Neutrophil (primary cell): ENCODE data around the gene TIMM17A.

ENCODE experiments used
- H3K27ac ChIP-seq: fragments of 200-600 bp; sonication (generic); 2 replicates; pipeline ENCODE4 v1.5.1; 2016; ENCODE audit warnings: mild to moderate bottlenecking, moderate library complexity
- H3K27me3 ChIP-seq: fragments of 200-600 bp; sonication (generic); 2 replicates; pipeline ENCODE4 v1.6.0; 2016; ENCODE audit warnings: mild to moderate bottlenecking
- H3K36me3 ChIP-seq: fragments of 200-600 bp; sonication (generic); 2 replicates; pipeline ENCODE4 v1.5.1; 2017
- H3K4me1 ChIP-seq, 2 experiments: fragments of 200-600 bp in 1 of 2; sonication (generic) in 1 of 2; 1 replicate in 1 of 2; 2 replicates in 1 of 2; pipeline versions ENCODE4 v1.5.1 to v1.6.1; 2013 to 2016; ENCODE audit warnings: low read depth in 1 of 2, low read length in 1 of 2, mild to moderate bottlenecking in 1 of 2, moderate library complexity in 1 of 2; ENCODE audit not compliant: control insufficient read depth in 1 of 2, insufficient read depth in 1 of 2
- H3K4me3 ChIP-seq, 2 experiments: fragments of 200-600 bp in 1 of 2; sonication (generic) in 1 of 2; 1 replicate in 1 of 2; 2 replicates in 1 of 2; pipeline ENCODE4 v1.5.1; 2013 to 2016; ENCODE audit warnings: low read depth in 1 of 2, low read length in 1 of 2, mild to moderate bottlenecking in 1 of 2, moderate library complexity in 1 of 2
- H3K9me3 ChIP-seq: fragments of 200-600 bp; sonication (generic); 2 replicates; pipeline ENCODE4 v1.5.1; 2016
- TF ChIP-seq, protein P1 (sequence below): fragments of 200-600 bp; sonication (generic); IDR thresholded peaks from 2 replicates; pipeline ENCODE4 v1.5.1; 2016; ENCODE audit warnings: antibody characterized with exemption

TIMM17A gene

DNA sequence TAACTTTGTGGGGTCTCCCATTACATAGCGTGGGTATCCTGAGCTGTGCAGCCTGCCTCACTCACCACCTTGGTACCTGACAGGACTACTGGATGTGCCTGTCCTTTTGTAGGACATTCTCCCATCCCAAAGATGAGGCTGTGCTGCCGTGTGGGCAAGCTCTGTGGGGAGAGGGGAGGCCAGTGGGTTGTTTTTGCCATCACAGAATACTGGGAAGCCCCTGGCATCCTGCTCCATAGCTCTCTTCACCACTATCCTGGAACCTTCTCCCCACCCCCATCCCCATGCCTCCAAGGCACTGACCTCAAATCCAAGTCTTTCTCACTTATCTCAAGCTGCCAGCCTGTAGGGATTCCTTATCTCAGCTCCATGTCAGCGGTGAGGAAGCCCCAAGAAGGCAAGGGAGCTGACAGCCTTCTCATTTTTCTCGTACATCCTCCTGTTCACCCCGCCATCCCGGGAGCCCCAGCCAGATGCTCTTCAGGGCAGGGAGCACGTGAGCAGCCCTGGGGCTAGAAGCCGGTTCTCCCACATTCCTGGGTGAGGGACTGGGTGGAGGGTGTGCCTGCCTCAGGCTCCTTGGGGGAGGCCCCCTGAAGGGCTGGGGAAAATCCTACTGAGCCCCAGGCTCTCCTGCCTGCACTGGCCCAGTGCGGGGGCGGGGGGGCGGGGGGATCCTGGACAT is 52.6 kb downstream of the TIMM17A start:
- no peaks in the 10 kb centered on the region for H3K4me1 ChIP-seq
- H3K27me3 ChIP-seq, result no peaks in the 10 kb centered on the region
- no peaks in the 10 kb centered on the region for H3K9me3 ChIP-seq
- H3K36me3 ChIP-seq, result peaks cover 54% of the 10 kb centered on the region
- H3K4me3 ChIP-seq, result no peak overlapping the region
- TF ChIP-seq, protein P1, sequence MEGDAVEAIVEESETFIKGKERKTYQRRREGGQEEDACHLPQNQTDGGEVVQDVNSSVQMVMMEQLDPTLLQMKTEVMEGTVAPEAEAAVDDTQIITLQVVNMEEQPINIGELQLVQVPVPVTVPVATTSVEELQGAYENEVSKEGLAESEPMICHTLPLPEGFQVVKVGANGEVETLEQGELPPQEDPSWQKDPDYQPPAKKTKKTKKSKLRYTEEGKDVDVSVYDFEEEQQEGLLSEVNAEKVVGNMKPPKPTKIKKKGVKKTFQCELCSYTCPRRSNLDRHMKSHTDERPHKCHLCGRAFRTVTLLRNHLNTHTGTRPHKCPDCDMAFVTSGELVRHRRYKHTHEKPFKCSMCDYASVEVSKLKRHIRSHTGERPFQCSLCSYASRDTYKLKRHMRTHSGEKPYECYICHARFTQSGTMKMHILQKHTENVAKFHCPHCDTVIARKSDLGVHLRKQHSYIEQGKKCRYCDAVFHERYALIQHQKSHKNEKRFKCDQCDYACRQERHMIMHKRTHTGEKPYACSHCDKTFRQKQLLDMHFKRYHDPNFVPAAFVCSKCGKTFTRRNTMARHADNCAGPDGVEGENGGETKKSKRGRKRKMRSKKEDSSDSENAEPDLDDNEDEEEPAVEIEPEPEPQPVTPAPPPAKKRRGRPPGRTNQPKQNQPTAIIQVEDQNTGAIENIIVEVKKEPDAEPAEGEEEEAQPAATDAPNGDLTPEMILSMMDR, result no peak
- no peak overlapping the region for H3K27ac ChIP-seq

DNA sequence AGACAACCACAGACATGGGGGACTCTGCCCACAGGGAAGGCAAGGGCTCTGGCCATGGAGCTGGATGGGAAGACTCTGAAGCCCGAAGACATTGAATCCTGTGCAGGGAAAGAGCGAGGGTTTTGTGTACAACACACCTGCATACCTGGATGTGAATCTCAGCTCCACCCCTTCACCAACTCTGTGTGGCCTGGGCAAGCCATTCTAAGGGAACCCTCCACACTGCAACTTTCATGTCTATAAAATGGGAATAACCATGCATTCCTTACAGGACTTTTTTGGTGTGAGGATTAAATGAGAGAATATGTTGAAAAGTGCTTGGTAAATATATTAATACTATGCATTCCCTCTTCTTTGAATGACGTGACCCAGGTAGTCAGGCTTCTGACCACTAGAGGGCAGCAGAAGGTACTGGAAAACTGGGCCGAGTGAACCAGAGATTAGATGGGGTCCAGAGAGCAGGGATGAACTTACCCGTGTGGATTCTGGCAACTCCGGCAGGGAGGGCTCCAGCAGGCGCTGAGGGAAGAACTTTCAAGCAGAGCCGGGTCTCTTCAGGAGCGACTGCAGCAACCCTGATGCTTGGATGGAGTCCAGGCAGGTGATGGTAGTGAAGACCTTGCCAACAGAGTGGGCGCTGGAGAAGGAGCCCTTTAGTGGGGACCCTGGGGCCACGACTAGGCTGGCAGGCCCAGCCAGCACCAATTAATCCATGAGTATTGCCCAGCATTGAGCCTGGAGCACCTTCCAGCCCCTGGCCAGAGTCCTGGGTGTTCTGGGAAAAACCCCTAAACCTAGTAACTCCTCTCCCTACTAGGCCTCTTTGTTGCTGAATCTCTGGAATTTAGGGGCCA is 54.2 kb downstream of the TIMM17A start:
- Histone ChIP-seq H3K36me3 (peaks cover 38% of the 10 kb centered on the region), H3K9me3 (no peaks in the 10 kb centered on the region), H3K27me3 (no peaks in the 10 kb centered on the region), H3K27ac (no peak overlapping the region), H3K4me3 (no peak overlapping the region), H3K4me1 (no peaks in the 10 kb centered on the region)
- TF ChIP-seq, protein P1, result peak; percentile 68

DNA sequence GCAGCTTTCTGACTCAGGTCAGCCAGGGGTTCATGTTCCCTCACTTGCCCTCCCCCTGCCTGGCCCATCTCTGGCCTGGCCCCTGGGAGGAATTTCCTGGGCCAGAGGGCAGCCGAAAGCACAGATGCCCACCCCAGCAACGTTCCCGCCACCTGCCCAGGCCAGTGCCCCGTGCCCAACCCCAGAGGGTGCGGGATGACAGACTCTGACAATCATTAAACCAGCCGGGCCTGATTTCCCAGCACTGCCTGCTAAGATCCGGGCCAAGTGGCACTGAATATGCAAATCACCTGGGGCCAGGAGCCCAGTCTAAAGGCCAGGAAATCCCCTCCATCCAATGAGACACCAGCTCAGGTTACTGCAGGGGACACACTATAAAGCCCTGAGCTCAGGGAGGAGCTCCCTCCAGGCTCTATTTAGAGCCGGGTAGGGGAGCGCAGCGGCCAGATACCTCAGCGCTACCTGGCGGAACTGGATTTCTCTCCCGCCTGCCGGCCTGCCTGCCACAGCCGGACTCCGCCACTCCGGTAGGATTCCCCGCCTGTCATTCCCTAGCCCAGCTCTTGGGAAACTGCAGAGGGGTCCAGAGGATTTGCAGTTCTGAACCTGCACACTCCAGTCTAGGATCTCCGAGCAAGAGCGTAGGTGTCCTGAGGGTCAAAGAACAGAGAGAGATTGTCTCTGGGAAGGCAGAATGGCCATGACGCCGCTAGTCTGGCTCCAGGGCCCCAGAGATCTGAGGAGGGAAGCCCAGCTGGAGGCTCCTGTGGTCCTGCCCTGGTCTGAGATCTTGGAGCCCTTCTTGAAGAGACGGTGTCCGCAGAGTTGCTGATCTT is 55.1 kb downstream of the TIMM17A start, which contains the start of gene ELF3:
ELF3 (plus strand) TSS at position 408 of the 836 bp plus-strand sequence. CDS start 550 bp downstream, outside the sequence.
- Histone ChIP-seq H3K9me3 (no peaks in the 10 kb centered on the region), H3K27ac (no peak within 1 kb of the TSS), H3K4me3 (no peak within 1 kb of the TSS), H3K27me3 (no peaks in the 10 kb centered on the region), H3K4me1 (no peaks in the 10 kb centered on the region), H3K36me3 (peaks cover 29% of the 10 kb centered on the region)
- TF ChIP-seq, protein P1, result no peak

DNA sequence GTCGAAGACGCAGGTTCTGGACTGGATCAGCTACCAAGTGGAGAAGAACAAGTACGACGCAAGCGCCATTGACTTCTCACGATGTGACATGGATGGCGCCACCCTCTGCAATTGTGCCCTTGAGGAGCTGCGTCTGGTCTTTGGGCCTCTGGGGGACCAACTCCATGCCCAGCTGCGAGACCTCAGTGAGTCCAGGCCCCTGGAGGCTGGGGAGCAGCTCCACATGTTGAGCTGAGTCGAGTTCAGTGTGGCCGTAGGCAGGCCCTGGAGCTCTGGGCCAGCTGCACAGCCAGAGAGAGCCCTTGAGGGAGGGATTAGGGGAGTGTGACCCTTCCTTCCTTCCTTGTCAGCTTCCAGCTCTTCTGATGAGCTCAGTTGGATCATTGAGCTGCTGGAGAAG is 56.7 kb downstream of the TIMM17A start:
- Histone ChIP-seq H3K4me1 (no peaks in the 10 kb centered on the region), H3K27ac (no peak overlapping the region), H3K9me3 (no peaks in the 10 kb centered on the region), H3K27me3 (no peaks in the 10 kb centered on the region), H3K4me3 (no peak overlapping the region), H3K36me3 (peaks cover 15% of the 10 kb centered on the region)
- TF ChIP-seq, protein P1, result no peak
